ENCODE measurements around the gene MON1B.
"Not testable (repeated sequence)": the region's sequence is repeated elsewhere in the genome, so short reads cannot be mapped to it uniquely, and the experiment has no call there.

Gene MON1B

DNA sequence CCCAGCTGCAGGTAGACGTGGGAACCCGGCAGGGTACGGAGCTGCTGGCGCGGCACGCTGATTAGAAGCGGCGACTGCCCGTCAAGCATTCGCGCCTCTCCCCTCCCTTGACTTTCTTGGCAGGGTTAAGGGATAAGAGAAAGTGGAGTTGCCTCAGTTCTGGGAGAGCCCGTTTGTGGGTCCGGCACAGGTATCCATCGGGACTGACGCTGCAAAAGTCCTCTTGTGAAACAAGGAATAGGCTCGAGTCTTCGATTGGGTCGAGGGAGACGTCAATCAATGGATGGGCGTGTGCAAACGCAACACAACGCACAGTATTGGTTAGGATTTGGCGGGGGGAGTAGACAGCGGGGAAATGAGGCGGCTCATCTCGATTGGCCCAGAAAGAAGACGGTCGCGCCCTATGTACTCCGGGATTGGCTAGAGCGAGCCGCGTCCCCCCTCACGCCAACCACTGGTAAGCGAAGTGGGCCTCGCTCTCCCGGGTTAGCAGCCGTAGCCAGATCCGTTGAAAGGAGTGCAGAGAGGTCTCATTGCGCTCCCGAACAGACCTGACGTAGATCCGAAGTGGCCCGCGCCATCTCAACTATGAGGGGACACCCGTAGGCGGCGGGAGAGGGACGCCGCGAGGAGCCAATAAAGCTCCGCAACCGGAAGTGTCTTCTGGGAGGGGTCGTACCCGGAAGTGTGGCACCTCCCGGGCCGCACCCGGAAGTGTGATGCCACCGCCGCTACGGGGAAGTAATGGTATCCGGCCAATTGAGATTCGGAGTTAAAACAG, at the start of gene MON1B:
TSS of gene MON1B (plus strand) at position 713 of the 781 bp plus-strand sequence. CDS start 296 bp downstream, outside the sequence.
- peak; percentile 94 to 99 for DNase-seq

DNA sequence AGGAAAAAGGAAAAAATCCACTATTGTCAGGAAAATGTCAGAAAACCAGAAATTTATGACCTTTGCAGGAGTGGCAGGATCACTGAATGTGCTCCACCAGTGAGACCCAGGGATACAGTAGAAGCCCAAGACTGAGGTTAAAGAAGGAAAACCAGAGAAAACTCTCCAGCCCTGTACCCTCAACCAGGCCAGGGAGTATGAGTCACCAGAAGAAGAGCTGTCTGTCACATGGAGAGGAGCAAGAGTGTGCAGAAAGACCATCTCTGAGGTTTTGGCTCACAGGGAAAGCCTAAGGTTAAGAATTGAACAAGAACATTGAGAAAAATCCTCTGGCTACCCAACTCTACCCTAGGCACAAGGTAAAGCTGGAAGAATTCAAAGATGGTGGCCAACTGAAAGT, 47.6 kb upstream of the MON1B start:
- DNase-seq = no peak

DNA sequence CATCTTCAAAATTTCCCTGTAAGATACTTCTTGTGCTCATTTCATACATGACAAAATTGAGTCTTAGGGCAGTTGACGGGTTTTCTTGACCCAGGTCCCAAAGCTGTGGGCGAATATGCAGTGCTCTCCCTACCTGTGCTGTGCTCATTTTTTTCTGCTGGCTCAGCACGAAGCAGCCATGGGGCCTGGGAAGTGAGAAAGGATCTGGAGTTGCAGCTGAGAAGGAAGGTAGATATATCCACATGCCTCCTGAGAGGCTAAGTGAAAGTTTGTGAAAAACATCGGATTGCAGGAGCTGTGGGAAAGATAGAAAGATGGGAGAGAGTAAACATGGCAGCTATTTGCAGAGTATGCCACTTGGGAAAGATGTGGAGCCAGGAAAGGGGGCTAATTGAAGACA, 42.9 kb upstream of the MON1B start:
- DNase-seq = no peak

DNA sequence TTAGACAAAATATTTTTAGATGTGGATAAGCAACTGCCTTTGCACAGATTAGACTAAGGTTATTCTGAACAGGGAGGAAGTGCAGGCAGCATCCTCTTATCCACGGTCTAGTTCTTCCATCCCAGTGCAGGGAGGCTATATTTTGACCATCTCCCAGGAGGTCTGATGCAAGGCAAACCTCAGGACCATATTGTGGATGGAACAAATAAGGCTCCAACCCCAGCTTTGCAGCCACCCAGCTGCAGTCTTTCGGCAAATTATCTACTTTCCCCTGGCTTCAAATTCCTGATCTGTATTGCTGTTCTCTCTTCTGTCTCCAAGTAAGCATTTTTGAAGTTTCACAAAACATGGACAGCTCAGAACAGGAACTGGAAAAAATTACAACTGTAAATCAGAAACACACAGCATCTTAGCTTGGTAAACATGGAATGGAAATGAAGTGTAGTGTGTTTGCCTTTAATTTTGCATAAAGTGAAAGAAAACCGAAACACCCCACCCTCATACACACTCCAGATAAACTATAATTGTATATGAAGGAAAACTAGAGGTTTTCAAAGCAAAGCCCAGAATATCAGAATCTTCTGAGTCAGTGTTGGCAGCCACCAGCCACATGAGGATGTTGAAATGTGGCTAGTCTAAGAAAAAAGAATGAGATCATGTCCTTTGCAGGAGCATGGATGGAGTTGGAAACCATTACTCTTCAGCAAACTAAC, 33.5 kb upstream of the MON1B start:
- no peak for DNase-seq

DNA sequence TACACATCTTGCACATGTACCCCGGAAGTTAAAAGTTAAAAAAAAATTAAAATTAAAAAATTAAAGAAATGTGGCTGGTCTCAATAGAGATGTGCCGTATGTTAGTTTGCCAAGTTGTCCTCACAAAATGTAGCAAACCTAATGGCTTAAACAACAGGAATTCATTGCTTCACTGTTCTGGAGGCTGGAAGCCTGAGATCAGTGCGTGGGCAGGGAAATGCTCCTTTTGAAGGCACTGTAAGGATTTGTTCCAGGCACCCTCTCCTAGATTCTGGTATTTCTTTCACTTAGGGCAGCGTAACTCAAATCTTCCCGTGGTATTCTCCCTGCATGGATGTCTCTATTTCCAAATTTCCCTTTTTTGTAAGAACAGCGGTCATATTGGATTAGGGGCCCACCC, 32.7 kb upstream of the MON1B start:
- no peak for DNase-seq

DNA sequence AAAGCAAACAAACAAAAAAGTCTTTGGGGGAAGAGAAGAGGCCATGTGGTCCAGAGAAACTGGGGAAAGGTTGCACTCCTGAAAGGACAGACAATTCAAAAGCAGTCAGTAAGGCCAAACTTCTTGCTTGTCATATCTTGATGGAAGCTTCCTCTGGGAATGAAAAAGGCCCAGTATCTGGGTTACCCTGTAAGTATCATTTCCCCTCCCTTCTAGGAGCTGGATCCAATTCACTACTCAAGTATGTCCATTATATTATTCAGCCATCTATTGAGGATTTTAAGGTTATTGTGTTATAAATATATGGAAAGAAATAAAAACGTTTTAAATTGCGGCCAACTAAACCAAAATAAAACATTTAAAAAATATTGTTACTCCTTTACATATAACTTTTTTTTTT, 26.0 kb upstream of the MON1B start:
- no peak for DNase-seq

DNA sequence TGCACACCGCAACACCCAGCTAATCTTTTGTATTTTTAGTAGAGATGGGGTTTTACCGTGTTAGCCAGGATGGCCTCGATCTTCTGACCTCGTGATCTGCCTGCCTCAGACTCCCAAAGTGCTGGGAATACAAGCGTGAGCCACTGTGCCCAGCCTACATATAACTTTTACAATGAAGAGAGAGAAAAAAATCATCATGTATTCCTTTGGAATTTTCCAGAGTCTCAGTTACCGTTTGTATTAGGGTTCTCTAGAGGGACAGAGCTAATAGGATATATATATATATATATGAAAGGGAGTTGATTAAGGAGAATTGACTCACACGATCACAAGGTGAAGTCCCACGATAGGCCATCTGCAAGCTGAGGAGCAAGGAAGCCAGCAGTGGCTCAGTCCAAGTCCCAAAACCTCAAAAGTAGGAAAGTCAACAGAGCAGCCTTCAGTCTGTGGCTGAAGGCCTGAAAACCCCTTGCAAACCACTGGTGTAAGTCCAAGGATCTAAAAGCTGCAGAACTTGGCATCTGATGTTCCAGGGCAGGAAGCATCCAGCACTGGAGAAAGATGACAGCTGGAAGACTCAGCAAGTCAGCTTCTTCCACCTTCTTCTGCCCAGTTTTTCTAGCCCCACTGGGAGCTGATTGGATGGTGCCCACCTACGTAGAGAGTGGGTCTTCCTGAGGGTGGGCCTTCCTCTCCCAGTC, 25.3 kb upstream of the MON1B start:
- not testable (repeated sequence) for DNase-seq

DNA sequence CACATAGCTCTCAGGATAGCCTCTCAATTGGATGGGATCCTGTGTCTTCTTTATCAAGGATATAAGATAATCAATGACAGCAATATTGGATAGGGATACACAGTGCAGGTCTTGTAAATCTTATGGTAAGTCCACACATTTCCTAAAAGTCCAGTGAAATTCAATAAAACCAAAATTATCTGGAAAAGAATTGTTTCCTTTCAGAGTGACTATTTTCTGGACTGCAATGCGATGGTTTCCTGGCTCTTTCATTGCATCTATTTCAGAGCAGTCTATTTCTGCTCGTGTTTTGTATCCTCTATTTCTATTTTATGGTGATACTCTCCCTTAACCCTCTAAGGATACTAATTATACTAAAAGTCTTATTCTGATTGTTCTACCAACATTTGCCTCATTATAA, 24.3 kb upstream of the MON1B start:
- DNase-seq = no peak

DNA sequence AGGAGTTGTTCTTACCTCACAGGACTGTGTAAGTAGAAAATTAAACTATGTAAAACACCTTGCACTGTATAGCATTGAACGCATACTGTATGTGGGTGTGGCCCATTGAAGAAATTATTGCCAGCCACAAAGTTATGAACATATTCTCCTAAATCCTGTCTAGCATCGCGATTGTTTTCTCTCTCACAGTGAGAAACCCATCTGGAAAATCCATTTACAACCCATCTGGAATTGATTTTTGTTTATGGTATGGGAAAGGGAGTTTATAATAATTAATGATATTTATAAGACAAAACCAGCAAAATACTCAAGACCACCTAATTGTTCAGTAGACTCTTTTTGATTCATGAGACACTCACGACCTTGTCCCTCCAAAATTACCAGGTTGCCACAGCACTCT, 22.1 kb upstream of the MON1B start:
- DNase-seq = no peak

DNA sequence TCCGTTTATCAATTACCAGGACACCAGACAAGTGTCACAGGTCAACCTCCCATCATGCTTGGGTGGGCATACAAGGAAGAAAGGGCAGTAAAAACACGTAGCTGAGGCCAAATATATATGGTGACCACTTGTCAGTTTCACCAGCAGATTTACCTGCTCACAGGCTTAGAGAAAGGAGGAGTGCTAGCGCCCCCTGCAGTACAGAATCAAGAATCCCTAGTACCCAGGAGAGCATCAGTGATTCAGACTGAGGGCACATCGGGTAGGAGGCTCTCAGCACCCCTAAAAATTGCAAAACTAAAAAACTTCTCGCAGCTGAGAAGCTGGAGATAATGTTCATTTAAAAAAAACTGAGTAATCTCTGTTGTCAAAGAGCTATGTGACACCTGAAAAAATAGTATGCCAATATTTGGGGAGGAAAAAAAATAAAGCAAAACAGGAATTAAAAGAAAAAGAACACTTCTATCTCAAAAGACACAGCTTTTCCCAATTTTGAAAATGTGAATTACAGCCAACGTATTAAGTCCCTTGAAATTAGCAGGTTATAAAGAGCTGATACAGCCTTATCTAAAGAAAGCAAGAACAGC, 21.2 kb upstream of the MON1B start:
- DNase-seq = peak in 1 of 2 experiments; percentile 23

DNA sequence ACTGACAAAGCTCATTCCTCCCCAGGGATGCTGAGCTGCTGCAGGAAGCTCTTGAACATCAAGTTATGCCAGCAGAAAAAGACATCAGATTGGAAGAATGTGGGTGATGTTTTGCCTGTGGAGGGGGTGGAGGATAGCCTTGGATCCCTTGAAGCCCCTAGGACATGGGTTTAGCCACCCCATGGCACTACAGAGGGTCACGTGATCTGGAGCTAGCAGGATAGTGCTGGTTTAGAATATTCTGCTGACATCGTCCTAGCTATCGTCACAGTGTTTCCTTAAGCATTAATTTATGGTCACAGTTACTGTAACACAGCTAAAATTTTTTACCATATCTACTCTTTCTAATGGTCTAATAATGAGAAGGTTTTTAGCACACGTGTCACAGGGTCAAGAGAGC, 20.2 kb upstream of the MON1B start:
- no peak for DNase-seq

DNA sequence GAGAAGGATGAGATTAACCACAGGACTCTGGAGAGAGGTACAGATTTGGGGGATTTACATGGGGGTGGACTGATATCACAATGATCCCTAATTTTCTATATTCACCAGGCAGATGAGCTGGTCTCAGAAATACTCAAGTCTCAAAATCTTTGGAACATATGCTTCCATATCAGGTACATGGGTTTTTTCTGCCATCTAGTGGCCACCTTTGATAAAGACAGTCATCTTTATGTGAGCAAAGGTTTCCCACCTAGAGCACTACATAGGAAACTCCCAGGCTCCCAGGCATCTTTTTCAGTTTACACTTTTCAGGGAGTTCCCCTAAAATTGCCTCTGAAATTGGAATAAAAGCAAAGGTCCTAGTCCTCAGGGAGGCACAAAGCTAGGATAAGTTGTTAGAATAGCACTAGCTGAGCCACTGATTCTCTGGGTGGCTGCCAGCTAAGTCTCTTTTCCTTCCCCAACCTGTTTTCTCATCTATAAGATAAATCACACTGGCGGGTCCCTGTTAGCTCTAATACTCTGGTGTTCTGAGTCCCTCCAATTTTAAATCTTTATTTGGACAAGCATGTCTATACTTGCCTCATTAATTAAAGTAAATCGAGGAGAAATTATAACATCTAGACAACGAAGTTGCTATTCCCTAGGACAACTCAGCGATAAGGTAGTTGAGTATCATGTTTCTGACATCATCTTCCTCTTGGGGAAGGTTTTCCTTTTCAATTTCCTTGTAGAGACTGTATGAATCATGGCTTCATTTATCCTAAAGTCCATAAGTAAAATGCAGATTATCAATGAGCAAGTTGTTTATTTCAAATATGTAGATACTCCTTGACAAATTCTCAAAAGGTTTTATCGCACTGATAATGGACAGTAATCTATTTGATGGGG, 19.0 kb upstream of the MON1B start:
- peak; percentile 20 to 60 for DNase-seq

DNA sequence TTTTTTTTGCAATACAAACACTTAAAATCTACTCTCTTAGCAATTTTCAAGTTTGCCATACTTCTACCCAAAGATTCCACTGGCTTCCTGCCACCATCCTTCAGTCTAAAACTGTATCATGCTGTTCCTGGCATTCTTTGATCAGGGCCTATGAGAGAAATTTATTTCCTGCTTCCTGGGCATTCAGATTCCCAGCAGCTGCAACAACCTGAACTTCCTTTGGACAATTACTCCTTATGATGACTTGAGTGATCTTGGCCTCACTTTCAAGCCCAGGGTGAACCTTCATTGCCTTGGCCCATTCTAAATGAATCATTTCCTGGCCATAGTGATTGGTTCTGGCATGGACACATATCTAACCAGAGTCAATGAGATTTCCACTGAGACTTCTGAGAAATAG, 18.0 kb upstream of the MON1B start:
- no peak for DNase-seq

DNA sequence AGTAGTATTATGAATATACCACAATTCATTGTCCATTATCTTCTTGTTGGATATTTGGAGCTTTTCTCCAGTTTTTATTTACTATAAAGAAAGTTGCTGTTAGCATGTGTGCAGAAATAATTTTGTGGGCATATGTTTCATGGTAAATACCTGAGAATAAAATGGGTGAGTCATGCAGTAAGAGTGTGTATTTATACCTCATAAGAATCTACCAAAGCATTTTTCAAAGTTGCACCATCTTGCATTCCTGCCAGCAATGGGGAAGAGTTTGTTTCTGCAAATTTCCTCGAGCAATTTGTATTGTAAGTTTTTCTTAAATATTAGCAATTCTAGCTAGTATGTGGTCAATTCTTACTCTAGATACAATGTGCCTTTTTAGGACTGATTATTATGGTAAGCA, 7.9 kb upstream of the MON1B start:
- no peak for DNase-seq

DNA sequence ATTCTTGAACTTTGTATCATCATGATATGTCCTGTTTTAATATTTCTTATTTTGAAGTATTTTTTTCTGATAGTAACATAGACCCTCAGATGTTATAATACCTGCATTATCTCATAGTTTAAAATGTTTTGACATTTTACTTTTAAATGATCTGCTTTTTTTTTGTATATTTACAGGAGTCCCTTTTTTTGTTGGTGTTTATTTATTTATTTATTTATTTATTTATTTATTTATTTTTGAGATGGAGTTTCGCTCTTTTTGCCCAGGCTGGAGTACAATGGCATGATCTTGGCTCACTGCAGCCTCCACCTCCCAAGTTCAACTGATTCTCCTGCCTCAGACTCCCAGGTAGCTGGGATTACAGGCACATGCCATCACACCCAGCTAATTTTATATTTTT, 4.7 kb upstream of the MON1B start:
- not testable (repeated sequence) for DNase-seq

DNA sequence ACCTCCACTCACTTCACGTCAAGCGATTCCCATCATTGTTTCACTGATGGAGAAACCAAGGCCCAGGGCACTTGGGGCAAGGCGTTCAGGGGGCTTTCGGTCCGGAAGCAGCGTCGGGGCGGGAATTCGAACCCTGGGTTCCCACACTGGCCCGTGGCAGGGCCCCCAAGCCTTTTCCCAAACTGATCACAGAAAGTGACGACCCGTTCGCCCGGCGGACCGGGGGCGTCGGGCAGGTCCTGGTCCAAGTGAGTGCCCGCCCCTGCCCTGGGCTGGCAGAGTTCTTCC, 856 bp upstream of the MON1B start:
- DNase-seq = no peak

DNA sequence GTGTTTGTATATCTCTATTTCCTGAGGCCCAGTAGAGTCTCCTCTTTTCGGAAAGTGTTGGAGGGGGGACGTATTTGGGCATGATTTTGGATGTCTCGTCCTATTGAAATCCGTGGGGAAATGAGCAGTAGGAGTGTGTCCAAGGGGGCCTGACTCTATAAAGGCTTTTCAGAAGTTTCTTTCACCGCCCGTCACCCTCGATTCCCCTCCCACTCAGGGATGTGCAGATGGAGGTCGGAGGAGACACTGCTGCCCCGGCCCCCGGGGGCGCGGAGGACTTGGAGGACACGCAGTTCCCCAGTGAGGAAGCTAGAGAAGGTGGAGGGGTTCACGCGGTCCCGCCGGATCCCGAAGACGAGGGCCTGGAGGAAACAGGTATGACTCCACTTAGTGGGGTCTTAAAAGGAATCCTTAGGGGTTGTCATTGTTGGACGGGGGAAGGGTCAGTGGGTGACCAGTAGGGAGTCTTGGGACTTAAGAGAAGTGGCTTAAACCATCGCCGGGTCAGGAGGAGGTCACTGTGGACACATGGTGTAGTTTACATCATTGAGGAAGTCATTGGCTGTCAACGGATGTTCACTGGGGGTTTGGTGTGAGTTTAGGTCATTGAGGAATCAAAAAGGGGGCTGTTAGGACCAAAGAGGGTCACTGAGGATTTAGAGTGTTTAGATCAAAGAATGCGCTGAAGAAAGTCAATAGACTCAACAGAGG, 424 bp downstream of the MON1B start:
- DNase-seq = no peak

DNA sequence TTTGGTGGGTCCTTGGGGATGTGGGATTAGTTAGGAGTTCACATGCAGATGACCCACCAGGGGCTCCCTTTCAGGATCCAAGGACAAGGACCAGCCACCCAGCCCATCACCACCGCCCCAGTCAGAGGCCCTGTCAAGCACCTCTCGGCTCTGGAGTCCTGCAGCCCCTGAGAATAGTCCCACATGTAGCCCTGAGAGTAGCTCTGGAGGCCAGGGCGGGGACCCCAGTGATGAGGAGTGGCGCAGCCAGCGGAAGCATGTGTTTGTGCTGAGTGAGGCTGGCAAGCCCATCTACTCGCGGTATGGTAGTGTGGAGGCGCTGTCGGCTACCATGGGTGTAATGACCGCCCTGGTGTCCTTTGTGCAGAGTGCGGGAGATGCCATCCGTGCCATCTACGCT, 2.4 kb downstream of the MON1B start:
- no peak for DNase-seq

DNA sequence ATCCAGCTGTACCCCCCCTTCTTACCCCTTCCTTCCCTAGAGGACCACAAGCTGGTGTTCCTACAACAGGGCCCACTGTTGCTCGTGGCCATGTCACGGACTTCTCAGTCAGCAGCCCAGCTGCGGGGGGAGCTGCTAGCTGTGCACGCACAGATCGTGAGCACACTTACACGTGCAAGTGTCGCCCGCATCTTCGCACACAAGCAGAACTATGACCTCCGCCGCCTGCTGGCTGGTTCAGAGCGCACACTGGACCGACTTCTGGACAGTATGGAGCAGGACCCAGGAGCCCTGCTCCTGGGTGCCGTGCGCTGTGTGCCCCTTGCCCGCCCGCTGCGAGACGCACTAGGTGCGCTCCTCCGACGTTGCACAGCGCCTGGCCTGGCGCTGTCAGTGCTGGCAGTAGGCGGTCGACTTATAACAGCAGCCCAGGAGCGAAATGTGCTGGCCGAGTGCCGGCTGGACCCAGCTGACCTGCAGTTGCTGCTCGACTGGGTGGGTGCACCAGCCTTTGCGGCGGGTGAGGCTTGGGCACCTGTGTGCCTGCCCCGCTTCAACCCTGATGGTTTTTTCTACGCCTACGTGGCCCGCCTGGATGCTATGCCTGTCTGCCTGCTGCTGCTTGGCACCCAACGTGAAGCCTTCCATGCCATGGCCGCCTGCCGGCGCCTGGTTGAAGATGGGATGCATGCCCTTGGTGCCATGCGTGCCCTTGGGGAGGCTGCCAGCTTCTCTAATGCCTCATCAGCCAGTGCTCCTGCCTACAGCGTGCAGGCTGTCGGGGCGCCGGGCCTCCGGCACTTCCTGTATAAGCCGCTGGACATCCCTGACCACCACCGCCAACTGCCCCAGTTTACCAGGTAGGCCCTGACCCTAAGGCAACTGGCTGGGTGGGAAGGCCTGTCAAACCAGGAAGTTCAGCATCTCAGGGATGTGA, 3.6 kb downstream of the MON1B start:
- DNase-seq = no peak

DNA sequence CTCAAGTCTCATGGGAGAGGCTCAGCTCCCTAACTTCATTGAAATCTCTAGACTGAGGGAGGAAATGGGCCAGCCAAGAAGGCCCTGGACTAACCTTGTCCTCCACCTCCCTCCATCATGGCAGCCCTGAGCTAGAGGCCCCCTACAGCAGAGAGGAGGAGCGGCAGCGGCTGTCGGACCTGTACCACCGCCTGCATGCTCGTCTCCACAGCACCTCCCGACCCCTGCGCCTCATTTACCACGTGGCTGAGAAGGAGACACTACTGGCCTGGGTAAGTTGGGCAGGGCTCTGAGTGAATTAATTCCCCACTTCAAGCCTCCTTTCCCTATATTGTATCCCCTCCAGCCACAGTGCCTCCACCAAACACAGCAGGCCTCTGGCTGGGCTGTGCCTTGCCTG, 4.4 kb downstream of the MON1B start:
- no peak for DNase-seq

DNA sequence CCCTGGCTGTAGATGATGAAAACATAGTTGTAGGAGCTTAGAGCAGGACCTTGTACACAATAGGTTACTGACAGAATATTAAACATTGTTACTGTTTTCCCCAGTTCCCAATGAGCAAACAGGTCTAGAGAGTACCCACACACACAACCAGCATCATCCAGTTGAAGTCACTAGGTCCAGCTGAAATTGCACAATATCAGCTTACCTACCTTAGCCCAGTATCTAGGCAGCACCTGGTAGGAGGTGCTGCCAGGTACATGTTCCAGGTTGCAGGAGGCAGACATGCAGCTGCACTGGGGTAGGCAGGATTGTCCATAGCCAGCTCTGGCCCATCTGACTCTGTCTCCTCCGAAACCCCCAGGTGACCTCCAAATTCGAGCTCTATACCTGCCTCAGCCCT, 6.8 kb downstream of the MON1B start:
- no peak for DNase-seq
